Ovary (tissue), 9 donors: ENCODE results near the gene TREML1. TPM values are rescaled to one million over a fixed set of nuclear protein-coding genes. Genes with fewer than 3 reads are reported as not detected.
"Not testable (repeated sequence)": the region's sequence is repeated elsewhere in the genome, so short reads cannot be mapped to it uniquely, and the experiment has no call there.

Experiments used
- DNase-seq, 5 donors: peaks; one replicate each; pipeline ENCODE4 v3.0.0-alpha.2; 2019 to 2020
- H3K27ac ChIP-seq, 2 donors: fragments of 200-600 bp; one replicate each; pipeline versions ENCODE4 v1.5.1 to v1.8.0; 2019 to 2022
- H3K27me3 ChIP-seq: fragments of 200-600 bp; one replicate; pipeline ENCODE4 v1.8.0; 2022
- H3K36me3 ChIP-seq: fragments of 200-600 bp; sonication (generic); one replicate; pipeline ENCODE4 v1.5.1; 2019
- H3K4me1 ChIP-seq: one replicate; pipeline ENCODE4 v1.8.1; 2013; ENCODE audit warnings: mild to moderate bottlenecking, moderate library complexity; ENCODE audit not compliant: insufficient read depth
- H3K4me3 ChIP-seq: fragments of 200-600 bp; sonication (generic); one replicate; pipeline ENCODE4 v1.5.1; 2017
- H3K9me3 ChIP-seq, 2 donors: fragments of 200-600 bp in 1 of 2; sonication (generic) in 1 of 2; one replicate each; pipeline versions ENCODE4 v1.5.1 to v1.8.1; 2013 to 2019; ENCODE audit warnings: mild to moderate bottlenecking in 1 of 2, moderate library complexity in 1 of 2
- EP300 ChIP-seq: sonication (generic); formaldehyde crosslinking; IDR thresholded peaks from one replicate; pipeline ENCODE4 v1.6.1; 2017; ENCODE audit warnings: antibody characterized with exemption
- POLR2A ChIP-seq: fragments of 450-650 bp; IDR thresholded peaks from one replicate; pipeline ENCODE4 v1.6.1; 2017; ENCODE audit warnings: antibody characterized with exemption, mild to moderate bottlenecking, moderate library complexity
- WGBS, 3 donors: extraction: QIAGEN DNeasy Blood & Tissue Kit in 1 of 3; methylation state at CpG; one replicate each; pipeline versions ENCODE4 v1.1.5 to v1.1.7; 2013 to 2017; 5-methylcytosine and 5-hydroxymethylcytosine counted together
- intact Hi-C, 4 donors: fragments of 100-400 bp; cut with DNase I; formaldehyde crosslinking; loops; one replicate each; pipeline versions ENCODE4 v1.11.0 to v1.15.1; 2022 to 2023
- polyA plus RNA-seq, 2 donors: library from polyadenylated mRNA; stranded (reverse); fragments of 200-250 nt in 1 of 2; fragments of 350-450 nt in 1 of 2; fragmentation: Illumina TruSeq in 1 of 2; extraction: RNeasy Lipid Tissue Mini Kit (QIAGEN cat#74804) in 1 of 2; gene quantifications; one replicate each; pipeline ENCODE4 v1.2.3, GENCODE V29; 2013 to 2014
- total RNA-seq, 7 donors: library from RNA; depleted of rRNA in 2 of 7; stranded (reverse); fragments of >200 nt in 2 of 7; fragmentation: NEBNext Ultra II Directional in 3 of 7; extraction: Animal tissue kit (Norgen Biotek cat#: 25700) in 3 of 7; gene quantifications; one replicate each; pipeline versions ENCODE4 v1.1.0 to v1.2.4, GENCODE V29; 2016 to 2023
- TF ChIP-seq, protein P1 (sequence below), 3 donors: fragments of 450-650 bp in 2 of 3; fragments of 200-600 bp in 1 of 3; IDR thresholded peaks; one replicate each; pipeline versions ENCODE4 v1.5.1 to v1.8.0; 2016 to 2022; ENCODE audit warnings: antibody characterized with exemption in 3 of 3, mild to moderate bottlenecking in 1 of 3
- donor health status: DM: no; HTN: no; CAD: no; lungs with moderate emphysema.
- donor health status: DM: no; HTN: no; CAD: no.
- donor health status: Bipolar disorder and iron deficiency.
- donor health status: DM: yes; HTN: yes; CAD: no.
- donor health status: DM: no; HTN: no; CAD: no.
- donor health status: DM: yes; HTN: yes; CAD: no.

Gene TREML1
- total and polyA plus RNA-seq, 9 donors = 0.16 to 3.8 (median 0.38) TPM; not detected in 5

GRCh38 chr6:41193171-41193734 is 39.1 kb upstream of the TREML1 start:
- Histone ChIP-seq H3K4me3 (no peak overlapping the region), H3K4me1 (no peaks in the 10 kb centered on the region), H3K36me3 (no peaks in the 10 kb centered on the region), H3K9me3 (no peaks in the 10 kb centered on the region), H3K27ac (no peak overlapping the region), H3K27me3 (no peaks in the 10 kb centered on the region)
- intact Hi-C loops = no loop called here
- DNase-seq = no peak
- TF ChIP-seq EP300 = no peak
- TF ChIP-seq POLR2A = no peak
- TF ChIP-seq, protein P1, sequence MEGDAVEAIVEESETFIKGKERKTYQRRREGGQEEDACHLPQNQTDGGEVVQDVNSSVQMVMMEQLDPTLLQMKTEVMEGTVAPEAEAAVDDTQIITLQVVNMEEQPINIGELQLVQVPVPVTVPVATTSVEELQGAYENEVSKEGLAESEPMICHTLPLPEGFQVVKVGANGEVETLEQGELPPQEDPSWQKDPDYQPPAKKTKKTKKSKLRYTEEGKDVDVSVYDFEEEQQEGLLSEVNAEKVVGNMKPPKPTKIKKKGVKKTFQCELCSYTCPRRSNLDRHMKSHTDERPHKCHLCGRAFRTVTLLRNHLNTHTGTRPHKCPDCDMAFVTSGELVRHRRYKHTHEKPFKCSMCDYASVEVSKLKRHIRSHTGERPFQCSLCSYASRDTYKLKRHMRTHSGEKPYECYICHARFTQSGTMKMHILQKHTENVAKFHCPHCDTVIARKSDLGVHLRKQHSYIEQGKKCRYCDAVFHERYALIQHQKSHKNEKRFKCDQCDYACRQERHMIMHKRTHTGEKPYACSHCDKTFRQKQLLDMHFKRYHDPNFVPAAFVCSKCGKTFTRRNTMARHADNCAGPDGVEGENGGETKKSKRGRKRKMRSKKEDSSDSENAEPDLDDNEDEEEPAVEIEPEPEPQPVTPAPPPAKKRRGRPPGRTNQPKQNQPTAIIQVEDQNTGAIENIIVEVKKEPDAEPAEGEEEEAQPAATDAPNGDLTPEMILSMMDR (IDR thresholded peaks at IDR 0.05) = no peak
- 54 to 62% (median 58%) methylated on average over 5 of the region's 5 CpGs for WGBS, 3 donors

GRCh38 chr6:41191569-41191968 is 37.4 kb upstream of the TREML1 start:
- no peak for DNase-seq
- H3K27me3 ChIP-seq = no peaks in the 10 kb centered on the region

GRCh38 chr6:41190791-41191190 is 36.6 kb upstream of the TREML1 start:
- no peak for DNase-seq
- H3K4me3 ChIP-seq = no peak overlapping the region
- no peaks in the 10 kb centered on the region for H3K9me3 ChIP-seq
- H3K36me3 ChIP-seq = no peaks in the 10 kb centered on the region
- H3K27ac ChIP-seq = no peak overlapping the region
- no peaks in the 10 kb centered on the region for H3K4me1 ChIP-seq
- H3K27me3 ChIP-seq = no peaks in the 10 kb centered on the region
- WGBS, 3 donors = 80 to 87% (median 83%) methylated on average over 3 of the region's 3 CpGs
- intact Hi-C loops = no loop called here
- TF ChIP-seq POLR2A (no peak), EP300 (no peak)

More at GRCh38 chr6:41191569-41191968, 37.4 kb upstream of the TREML1 start:
- no peaks in the 10 kb centered on the region for H3K36me3 ChIP-seq
- H3K27ac ChIP-seq = no peak overlapping the region
- no peaks in the 10 kb centered on the region for H3K4me1 ChIP-seq
- WGBS, 3 donors = 13 to 24% (median 19%) methylated on average over 6 of the region's 6 CpGs
- H3K4me3 ChIP-seq = no peak overlapping the region
- intact Hi-C loops = no loop called here
- H3K9me3 ChIP-seq = no peaks in the 10 kb centered on the region
- TF ChIP-seq EP300 (no peak), POLR2A (no peak)
- TF ChIP-seq, protein P1 (IDR thresholded peaks at IDR 0.05) = no peak

DNA sequence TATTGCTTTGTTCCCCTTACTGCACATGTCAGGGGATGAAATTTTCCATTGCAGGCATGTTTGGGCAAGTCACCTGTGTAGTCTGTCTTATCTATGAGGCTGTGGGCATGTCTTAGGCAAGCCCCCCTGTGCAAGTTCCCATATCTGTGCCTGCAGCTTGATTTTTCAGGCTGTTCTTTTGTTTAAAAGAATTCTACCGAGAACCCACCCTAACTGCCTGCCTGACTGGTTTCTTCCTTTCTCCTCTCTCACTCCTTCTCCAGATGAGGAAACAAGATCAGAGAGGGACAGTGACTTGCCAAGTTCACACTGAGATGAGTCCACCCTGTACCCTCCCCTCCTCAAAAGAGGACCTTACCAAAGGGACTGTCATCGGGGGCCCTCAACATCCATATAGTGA is 35.8 kb upstream of the TREML1 start:
- DNase-seq = no peak
- intact Hi-C loops = no loop called here
- Histone ChIP-seq H3K27ac (no peak overlapping the region), H3K27me3 (no peaks in the 10 kb centered on the region), H3K9me3 (no peaks in the 10 kb centered on the region), H3K4me1 (no peaks in the 10 kb centered on the region), H3K4me3 (no peak overlapping the region), H3K36me3 (no peaks in the 10 kb centered on the region)
- WGBS, 3 donors = 70 to 98% (median 97%) methylated on average over 2 of the region's 2 CpGs
- TF ChIP-seq EP300 (no peak), POLR2A (no peak)
- TF ChIP-seq, protein P1 (IDR thresholded peaks at IDR 0.05) = no peak

GRCh38 chr6:41189046-41189445 is 34.9 kb upstream of the TREML1 start:
- H3K27ac ChIP-seq, intact Hi-C loops, H3K36me3 ChIP-seq, H3K9me3 ChIP-seq, H3K27me3 ChIP-seq, DNase-seq, H3K4me3 ChIP-seq, H3K4me1 ChIP-seq: not testable (repeated sequence)
